Lower leg skin (tissue), 4 donors: ENCODE measurements around the gene DDX10. TPM values are rescaled to one million over a fixed set of nuclear protein-coding genes. Genes with fewer than 3 reads are reported as not detected.
"Not testable (repeated sequence)": the region's sequence is repeated elsewhere in the genome, so short reads cannot be mapped to it uniquely, and the experiment has no call there.

Source experiments
- DNase-seq, 2 donors: peaks; one replicate each; pipeline ENCODE4 v3.0.0-alpha.2; 2019; ENCODE audit warnings: low spot score in 2 of 2
- H3K4me3 ChIP-seq: fragments of 200-600 bp; sonication (generic); 2 replicates; pipeline ENCODE4 v1.5.1; 2017; ENCODE audit warnings: mild to moderate bottlenecking, low read depth; ENCODE audit not compliant: poor library complexity, severe bottlenecking
- POLR2A ChIP-seq, 2 donors: fragments of 450-650 bp; IDR thresholded peaks; one replicate each; pipeline ENCODE4 v1.6.1; 2016 to 2017; ENCODE audit warnings: antibody characterized with exemption in 2 of 2, mild to moderate bottlenecking in 1 of 2, moderate library complexity in 1 of 2
- WGBS, 2 donors: methylation state at CpG; one replicate each; pipeline ENCODE4 v1.1.5; 2018; 5-methylcytosine and 5-hydroxymethylcytosine counted together
- intact Hi-C: fragments of 100-400 bp; cut with DNase I; formaldehyde crosslinking; loops from one replicate; pipeline ENCODE4 v1.15.0; 2023; ENCODE audit warnings: low total_unique reads
- total RNA-seq, 4 donors: library from RNA; depleted of rRNA; stranded (reverse); fragments of >200 nt; gene quantifications; one replicate each; pipeline ENCODE4 v1.1.0, GENCODE V29; 2016
- TF ChIP-seq, protein P1 (sequence below), 3 donors: fragments of 450-650 bp; IDR thresholded peaks; one replicate each; pipeline ENCODE4 v1.5.1; 2016; ENCODE audit warnings: antibody characterized with exemption in 3 of 3, mild to moderate bottlenecking in 3 of 3, moderate library complexity in 2 of 3

DDX10 gene
- total RNA-seq, 4 donors from 2014 or later: 18.4 to 33.5 (median 22.2) TPM

- H3K4me3 ChIP-seq: no peak overlapping the region
- no peak for TF ChIP-seq POLR2A (IDR thresholded peaks at IDR 0.05)
- TF ChIP-seq, protein P1, sequence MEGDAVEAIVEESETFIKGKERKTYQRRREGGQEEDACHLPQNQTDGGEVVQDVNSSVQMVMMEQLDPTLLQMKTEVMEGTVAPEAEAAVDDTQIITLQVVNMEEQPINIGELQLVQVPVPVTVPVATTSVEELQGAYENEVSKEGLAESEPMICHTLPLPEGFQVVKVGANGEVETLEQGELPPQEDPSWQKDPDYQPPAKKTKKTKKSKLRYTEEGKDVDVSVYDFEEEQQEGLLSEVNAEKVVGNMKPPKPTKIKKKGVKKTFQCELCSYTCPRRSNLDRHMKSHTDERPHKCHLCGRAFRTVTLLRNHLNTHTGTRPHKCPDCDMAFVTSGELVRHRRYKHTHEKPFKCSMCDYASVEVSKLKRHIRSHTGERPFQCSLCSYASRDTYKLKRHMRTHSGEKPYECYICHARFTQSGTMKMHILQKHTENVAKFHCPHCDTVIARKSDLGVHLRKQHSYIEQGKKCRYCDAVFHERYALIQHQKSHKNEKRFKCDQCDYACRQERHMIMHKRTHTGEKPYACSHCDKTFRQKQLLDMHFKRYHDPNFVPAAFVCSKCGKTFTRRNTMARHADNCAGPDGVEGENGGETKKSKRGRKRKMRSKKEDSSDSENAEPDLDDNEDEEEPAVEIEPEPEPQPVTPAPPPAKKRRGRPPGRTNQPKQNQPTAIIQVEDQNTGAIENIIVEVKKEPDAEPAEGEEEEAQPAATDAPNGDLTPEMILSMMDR (IDR thresholded peaks at IDR 0.05): no peak
- 43 to 44% methylated on average over 2 of the region's 2 CpGs for WGBS, 2 donors
- intact Hi-C loops: no loop called here
- DNase-seq: no peak
These were observed 32.7 kb upstream of the DDX10 start for GRCh38 chr11:108632041-108632704.

GRCh38 chr11:108635106-108635505 is 29.8 kb upstream of the DDX10 start:
- DNase-seq: no peak
- intact Hi-C loops: no loop called here
- TF ChIP-seq, protein P1 (IDR thresholded peaks at IDR 0.05): no peak
- no peak for TF ChIP-seq POLR2A (IDR thresholded peaks at IDR 0.05)

DNA sequence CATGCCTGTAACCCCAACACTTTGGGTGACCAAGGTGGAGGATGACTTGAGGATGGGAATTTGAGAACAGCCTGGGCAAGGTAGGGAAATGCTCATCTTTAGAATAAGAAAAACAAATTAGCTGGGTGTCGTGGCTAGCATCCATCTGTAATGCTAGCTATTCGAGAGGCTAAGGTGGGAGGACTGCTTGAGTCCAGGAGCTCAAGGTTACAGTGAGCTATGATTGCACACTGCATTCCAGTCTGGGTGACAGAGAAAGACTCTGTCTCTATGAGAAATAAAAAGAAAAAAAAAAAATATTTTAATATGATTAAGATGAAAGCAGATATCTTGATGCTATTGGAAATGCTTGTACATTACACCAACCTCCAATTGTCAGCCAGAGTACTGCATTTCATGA is 28.6 kb upstream of the DDX10 start:
- no peak for DNase-seq
- intact Hi-C loops: no loop called here
- WGBS, 2 donors: 82 to 84% methylated on average over 2 of the region's 2 CpGs
- H3K4me3 ChIP-seq: no peak overlapping the region
- no peak for TF ChIP-seq POLR2A (IDR thresholded peaks at IDR 0.05)
- TF ChIP-seq, protein P1 (IDR thresholded peaks at IDR 0.05): no peak

More at GRCh38 chr11:108635106-108635505, 29.8 kb upstream of the DDX10 start:
- no peak overlapping the region for H3K4me3 ChIP-seq

GRCh38 chr11:108639146-108639545 is 25.7 kb upstream of the DDX10 start:
- TF ChIP-seq POLR2A (IDR thresholded peaks at IDR 0.05): no peak
- TF ChIP-seq, protein P1 (IDR thresholded peaks at IDR 0.05): no peak
- DNase-seq: no peak

GRCh38 chr11:108641752-108642151 is 23.1 kb upstream of the DDX10 start:
- H3K4me3 ChIP-seq, intact Hi-C loops, DNase-seq: not testable (repeated sequence)
- 67 to 88% methylated on average over 1 of the region's 1 CpG for WGBS, 2 donors

More at GRCh38 chr11:108639146-108639545, 25.7 kb upstream of the DDX10 start:
- WGBS, 2 donors: 100% methylated on average over 1 of the region's 1 CpG
- intact Hi-C loops: no loop called here
- no peak overlapping the region for H3K4me3 ChIP-seq

- 76 to 84% methylated on average over 1 of the region's 1 CpG for WGBS, 2 donors
- no peak for DNase-seq
- no peak overlapping the region for H3K4me3 ChIP-seq
- TF ChIP-seq POLR2A (IDR thresholded peaks at IDR 0.05): no peak
- TF ChIP-seq, protein P1 (IDR thresholded peaks at IDR 0.05): no peak
- intact Hi-C loops: no loop called here
These were observed 20.9 kb upstream of the DDX10 start for GRCh38 chr11:108643974-108644373.
